GM12878 (cell line): ENCODE measurements around the gene COPZ2. TPM values are rescaled to one million over a fixed set of nuclear protein-coding genes. Genes with fewer than 3 reads are reported as not detected.

Experiments
- CUX1 ChIP-seq: IDR thresholded peaks from 2 replicates; pipeline ENCODE4 v1.6.1; 2012; ENCODE audit warnings: improper control_type of control experiment, low read depth, low read length; ENCODE audit not compliant: insufficient replicate concordance
- IRF4 ChIP-seq: IDR thresholded peaks from 2 replicates; pipeline ENCODE4 v1.6.1; 2011; ENCODE audit warnings: low read depth, low read length
- MTA3 ChIP-seq: IDR thresholded peaks from 2 replicates; pipeline ENCODE4 v1.6.1; 2012; ENCODE audit warnings: low read length, inconsistent platforms, borderline replicate concordance
- NR2C2 ChIP-seq: IDR thresholded peaks from 2 replicates; pipeline ENCODE4 v1.6.1; 2011; ENCODE audit warnings: borderline replicate concordance, low read depth; ENCODE audit not compliant: control insufficient read depth, insufficient read length
- REST ChIP-seq: IDR thresholded peaks from 2 replicates; pipeline ENCODE4 v1.6.1; 2012; ENCODE audit warnings: mild to moderate bottlenecking, low read depth, low read length
- RUNX3 ChIP-seq: IDR thresholded peaks from 2 replicates; pipeline ENCODE4 v1.6.1; 2012; ENCODE audit warnings: low read length, inconsistent platforms
- SIX5 ChIP-seq: IDR thresholded peaks from 2 replicates; pipeline ENCODE4 v1.6.1; 2011; ENCODE audit warnings: mild to moderate bottlenecking, low read depth, low read length, moderate library complexity; ENCODE audit not compliant: severe bottlenecking
- SREBF2 ChIP-seq: IDR thresholded peaks from 2 replicates; pipeline ENCODE4 v1.6.1; 2012; ENCODE audit warnings: mild to moderate bottlenecking, low read length
- TCF12 ChIP-seq: IDR thresholded peaks from 2 replicates; pipeline ENCODE4 v1.6.1; 2011; ENCODE audit warnings: low read depth, mild to moderate bottlenecking, low read length
- polyA plus RNA-seq, 11 experiments: library from polyadenylated mRNA; depleted of rRNA in 4 of 11; unstranded in 6 of 11; stranded (reverse) in 5 of 11; fragments of >200 nt; fragmentation: Nextera tagmentation in 4 of 11; fragmentation: Illumina TruSeq in 1 of 11; extraction: Ambion mirVana in 4 of 11; extraction: Trizol in 1 of 11; gene quantifications; 1 replicate in 1 of 11; 2 replicates in 10 of 11; pipeline versions ENCODE4 v1.2.1 to v1.2.3, GENCODE V29; 2011 to 2016; ENCODE audit warnings: inconsistent platforms in 2 of 11, missing spikeins in 2 of 11, low read depth in 1 of 11
- total RNA-seq, 4 experiments: library from RNA; depleted of rRNA in 3 of 4; stranded (reverse); fragments of >200 nt in 3 of 4; fragmentation: Illumina TruSeq in 1 of 4; extraction: Trizol in 1 of 4; gene quantifications; 2 replicates each; pipeline versions ENCODE4 v1.2.1 to v1.2.3, GENCODE V29; 2013 to 2021
- TF ChIP-seq, protein P1 (sequence below): IDR thresholded peaks from 2 replicates; pipeline ENCODE4 v1.6.1; 2012; ENCODE audit warnings: low read depth, low read length, improper control_type of control experiment
- TF ChIP-seq, protein P2 (sequence below): fragments of 450-650 bp; IDR thresholded peaks from 2 replicates; pipeline ENCODE4 v1.6.1; 2018; ENCODE audit warnings: borderline replicate concordance, mild to moderate bottlenecking; ENCODE audit not compliant: partially characterized antibody
- TF ChIP-seq, protein P3 (sequence below): fragments of 450-650 bp; IDR thresholded peaks from 2 replicates; pipeline ENCODE4 v1.6.1; 2016; ENCODE audit warnings: mild to moderate bottlenecking, moderate library complexity, borderline replicate concordance

Gene COPZ2
- total and polyA plus RNA-seq, 10 of the 15 experiments (the other 5 are each of a cell fraction or from before 2014, with no cell fraction given): 0.20 to 4.3 (median 2.6) TPM

DNA sequence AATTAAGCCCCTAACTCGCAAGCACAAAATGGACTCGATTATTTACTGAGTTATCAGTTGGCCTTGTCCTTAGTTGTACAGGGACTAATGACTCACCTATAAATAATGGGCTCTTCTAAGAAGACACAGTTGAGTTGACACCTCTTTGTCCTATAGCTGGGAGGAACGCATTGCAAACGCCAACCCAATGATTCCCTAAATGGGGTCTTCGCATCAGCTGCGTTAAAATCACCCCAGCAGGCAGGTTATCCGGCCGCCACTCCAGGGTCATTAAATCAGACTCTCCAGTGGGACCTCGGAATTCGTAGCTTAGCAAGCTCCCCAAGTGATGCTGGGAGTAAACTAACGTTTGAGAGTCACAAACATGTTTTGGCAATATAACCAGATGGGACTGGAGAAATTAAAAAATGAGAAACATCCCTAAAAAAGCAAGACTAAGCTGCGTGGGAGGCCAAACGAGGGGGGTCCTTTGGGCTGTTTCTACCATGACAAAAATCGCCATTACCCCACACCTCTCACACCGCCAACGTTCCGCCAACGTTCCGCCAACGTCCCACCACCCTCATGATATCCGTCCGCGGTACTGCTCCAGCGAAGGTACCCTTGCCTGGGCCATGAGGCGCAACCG lies 9.6 kb upstream of the COPZ2 start (continued):
- TF ChIP-seq MTA3 (no peak), RUNX3 (no peak), NR2C2 (no peak), SREBF2 (no peak), REST (no peak), IRF4 (no peak), SIX5 (no peak), CUX1 (no peak), TCF12 (no peak)
- TF ChIP-seq, protein P1, sequence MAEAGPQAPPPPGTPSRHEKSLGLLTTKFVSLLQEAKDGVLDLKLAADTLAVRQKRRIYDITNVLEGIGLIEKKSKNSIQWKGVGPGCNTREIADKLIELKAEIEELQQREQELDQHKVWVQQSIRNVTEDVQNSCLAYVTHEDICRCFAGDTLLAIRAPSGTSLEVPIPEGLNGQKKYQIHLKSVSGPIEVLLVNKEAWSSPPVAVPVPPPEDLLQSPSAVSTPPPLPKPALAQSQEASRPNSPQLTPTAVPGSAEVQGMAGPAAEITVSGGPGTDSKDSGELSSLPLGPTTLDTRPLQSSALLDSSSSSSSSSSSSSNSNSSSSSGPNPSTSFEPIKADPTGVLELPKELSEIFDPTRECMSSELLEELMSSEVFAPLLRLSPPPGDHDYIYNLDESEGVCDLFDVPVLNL: no peak
- TF ChIP-seq, protein P2, sequence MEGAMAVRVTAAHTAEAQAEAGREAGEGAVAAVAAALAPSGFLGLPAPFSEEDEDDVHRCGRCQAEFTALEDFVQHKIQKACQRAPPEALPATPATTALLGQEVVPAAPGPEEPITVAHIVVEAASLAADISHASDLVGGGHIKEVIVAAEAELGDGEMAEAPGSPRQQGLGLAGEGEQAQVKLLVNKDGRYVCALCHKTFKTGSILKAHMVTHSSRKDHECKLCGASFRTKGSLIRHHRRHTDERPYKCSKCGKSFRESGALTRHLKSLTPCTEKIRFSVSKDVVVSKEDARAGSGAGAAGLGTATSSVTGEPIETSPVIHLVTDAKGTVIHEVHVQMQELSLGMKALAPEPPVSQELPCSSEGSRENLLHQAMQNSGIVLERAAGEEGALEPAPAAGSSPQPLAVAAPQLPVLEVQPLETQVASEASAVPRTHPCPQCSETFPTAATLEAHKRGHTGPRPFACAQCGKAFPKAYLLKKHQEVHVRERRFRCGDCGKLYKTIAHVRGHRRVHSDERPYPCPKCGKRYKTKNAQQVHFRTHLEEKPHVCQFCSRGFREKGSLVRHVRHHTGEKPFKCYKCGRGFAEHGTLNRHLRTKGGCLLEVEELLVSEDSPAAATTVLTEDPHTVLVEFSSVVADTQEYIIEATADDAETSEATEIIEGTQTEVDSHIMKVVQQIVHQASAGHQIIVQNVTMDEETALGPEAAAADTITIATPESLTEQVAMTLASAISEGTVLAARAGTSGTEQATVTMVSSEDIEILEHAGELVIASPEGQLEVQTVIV: no peak
- TF ChIP-seq, protein P3, sequence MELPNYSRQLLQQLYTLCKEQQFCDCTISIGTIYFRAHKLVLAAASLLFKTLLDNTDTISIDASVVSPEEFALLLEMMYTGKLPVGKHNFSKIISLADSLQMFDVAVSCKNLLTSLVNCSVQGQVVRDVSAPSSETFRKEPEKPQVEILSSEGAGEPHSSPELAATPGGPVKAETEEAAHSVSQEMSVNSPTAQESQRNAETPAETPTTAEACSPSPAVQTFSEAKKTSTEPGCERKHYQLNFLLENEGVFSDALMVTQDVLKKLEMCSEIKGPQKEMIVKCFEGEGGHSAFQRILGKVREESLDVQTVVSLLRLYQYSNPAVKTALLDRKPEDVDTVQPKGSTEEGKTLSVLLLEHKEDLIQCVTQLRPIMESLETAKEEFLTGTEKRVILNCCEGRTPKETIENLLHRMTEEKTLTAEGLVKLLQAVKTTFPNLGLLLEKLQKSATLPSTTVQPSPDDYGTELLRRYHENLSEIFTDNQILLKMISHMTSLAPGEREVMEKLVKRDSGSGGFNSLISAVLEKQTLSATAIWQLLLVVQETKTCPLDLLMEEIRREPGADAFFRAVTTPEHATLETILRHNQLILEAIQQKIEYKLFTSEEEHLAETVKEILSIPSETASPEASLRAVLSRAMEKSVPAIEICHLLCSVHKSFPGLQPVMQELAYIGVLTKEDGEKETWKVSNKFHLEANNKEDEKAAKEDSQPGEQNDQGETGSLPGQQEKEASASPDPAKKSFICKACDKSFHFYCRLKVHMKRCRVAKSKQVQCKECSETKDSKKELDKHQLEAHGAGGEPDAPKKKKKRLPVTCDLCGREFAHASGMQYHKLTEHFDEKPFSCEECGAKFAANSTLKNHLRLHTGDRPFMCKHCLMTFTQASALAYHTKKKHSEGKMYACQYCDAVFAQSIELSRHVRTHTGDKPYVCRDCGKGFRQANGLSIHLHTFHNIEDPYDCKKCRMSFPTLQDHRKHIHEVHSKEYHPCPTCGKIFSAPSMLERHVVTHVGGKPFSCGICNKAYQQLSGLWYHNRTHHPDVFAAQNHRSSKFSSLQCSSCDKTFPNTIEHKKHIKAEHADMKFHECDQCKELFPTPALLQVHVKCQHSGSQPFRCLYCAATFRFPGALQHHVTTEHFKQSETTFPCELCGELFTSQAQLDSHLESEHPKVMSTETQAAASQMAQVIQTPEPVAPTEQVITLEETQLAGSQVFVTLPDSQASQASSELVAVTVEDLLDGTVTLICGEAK: no peak
